Measurements from ENCODE around the gene MAG. TPM values are rescaled to one million over a fixed set of nuclear protein-coding genes. Genes with fewer than 3 reads are reported as not detected.
A peak's percentile ranks its signal among the peaks of the same experiment; 100 is the strongest.

The MAG gene
- total RNA-seq, 4 donors from 2014 or later: 0.10 TPM; not detected in 3

- intact Hi-C loops (cut with DNase I; ENCODE audit: low total_unique reads): loop anchor here (10.0 kb wide), 1 partner anchor 121 kb away; the partner anchor contains the start of gene FXYD7
- TF ChIP-seq, protein P1, sequence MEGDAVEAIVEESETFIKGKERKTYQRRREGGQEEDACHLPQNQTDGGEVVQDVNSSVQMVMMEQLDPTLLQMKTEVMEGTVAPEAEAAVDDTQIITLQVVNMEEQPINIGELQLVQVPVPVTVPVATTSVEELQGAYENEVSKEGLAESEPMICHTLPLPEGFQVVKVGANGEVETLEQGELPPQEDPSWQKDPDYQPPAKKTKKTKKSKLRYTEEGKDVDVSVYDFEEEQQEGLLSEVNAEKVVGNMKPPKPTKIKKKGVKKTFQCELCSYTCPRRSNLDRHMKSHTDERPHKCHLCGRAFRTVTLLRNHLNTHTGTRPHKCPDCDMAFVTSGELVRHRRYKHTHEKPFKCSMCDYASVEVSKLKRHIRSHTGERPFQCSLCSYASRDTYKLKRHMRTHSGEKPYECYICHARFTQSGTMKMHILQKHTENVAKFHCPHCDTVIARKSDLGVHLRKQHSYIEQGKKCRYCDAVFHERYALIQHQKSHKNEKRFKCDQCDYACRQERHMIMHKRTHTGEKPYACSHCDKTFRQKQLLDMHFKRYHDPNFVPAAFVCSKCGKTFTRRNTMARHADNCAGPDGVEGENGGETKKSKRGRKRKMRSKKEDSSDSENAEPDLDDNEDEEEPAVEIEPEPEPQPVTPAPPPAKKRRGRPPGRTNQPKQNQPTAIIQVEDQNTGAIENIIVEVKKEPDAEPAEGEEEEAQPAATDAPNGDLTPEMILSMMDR (IDR thresholded peaks at IDR 0.05): no peak
- TF ChIP-seq POLR2A (IDR thresholded peaks at IDR 0.05): no peak
- peak in 1 of 2 donors; percentile 88 for DNase-seq (ENCODE audit: low spot score in 2 of 2)
- whole genome bisulfite sequencing, 2 donors: 24 to 43% methylated on average over 6 of the region's 6 CpGs
- H3K4me3 ChIP-seq (ENCODE audit: low read depth, poor library complexity, severe bottlenecking): no peak overlapping the region
Observed at GRCh38 chr19:35265126-35265899, 26.6 kb upstream of the MAG start.

GRCh38 chr19:35265900-35266519 is 26.0 kb upstream of the MAG start:
- peak in 1 of 2 donors; percentile 86 for DNase-seq (ENCODE audit: low spot score in 2 of 2)
- intact Hi-C loops (cut with DNase I; ENCODE audit: low total_unique reads): loop anchor here (10.0 kb wide), 1 partner anchor 121 kb away; the partner anchor contains the start of gene FXYD7
- H3K4me3 ChIP-seq (ENCODE audit: low read depth, poor library complexity, severe bottlenecking): no peak overlapping the region
- TF ChIP-seq POLR2A (IDR thresholded peaks at IDR 0.05): no peak
- TF ChIP-seq, protein P1 (IDR thresholded peaks at IDR 0.05): no peak
- WGBS, 2 donors: 65 to 73% methylated on average over 10 of the region's 10 CpGs

DNA sequence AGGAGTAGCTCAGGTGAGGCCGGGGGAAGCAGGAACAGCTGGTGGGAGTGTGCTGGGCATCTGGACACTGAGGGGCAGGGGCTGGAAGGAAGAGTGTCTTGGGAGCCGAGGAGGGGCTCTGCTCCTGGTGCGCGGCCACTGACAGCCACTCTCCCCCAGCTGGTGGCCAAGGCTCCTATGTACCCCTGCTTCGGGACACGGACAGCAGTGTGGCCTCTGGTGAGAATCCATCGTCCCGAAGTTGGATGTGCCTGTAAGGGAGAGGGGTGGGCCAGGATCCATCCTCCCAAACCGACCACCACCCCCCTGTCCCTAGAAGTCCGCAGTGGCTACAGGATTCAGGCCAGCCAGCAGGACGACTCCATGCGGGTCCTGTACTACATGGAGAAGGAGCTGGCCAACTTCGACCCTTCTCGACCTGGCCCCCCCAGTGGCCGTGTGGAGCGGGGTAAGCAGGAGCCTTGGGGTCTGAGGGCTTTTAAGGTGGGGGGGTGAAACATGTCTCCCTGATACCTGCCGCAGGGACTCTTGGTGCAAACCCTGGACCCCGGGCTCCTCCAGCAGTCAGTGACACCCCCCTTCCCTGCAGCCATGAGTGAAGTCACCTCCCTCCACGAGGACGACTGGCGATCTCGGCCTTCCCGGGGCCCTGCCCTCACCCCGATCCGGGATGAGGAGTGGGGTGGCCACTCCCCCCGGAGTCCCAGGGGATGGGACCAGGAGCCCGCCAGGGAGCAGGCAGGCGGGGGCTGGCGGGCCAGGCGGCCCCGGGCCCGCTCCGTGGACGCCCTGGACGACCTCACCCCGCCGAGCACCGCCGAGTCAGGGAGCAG is 25.2 kb upstream of the MAG start:
- DNase-seq (ENCODE audit: low spot score in 2 of 2): peak in 1 of 2 donors; percentile 89
- intact Hi-C loops (cut with DNase I; ENCODE audit: low total_unique reads): loop anchor here (10.0 kb wide), 1 partner anchor 122 kb away; the partner anchor contains the start of gene FXYD7

GRCh38 chr19:35267353-35267817 is 24.6 kb upstream of the MAG start:
- peak; percentile 57 to 91 for DNase-seq (ENCODE audit: low spot score in 2 of 2)
- WGBS, 2 donors: 0 to 1% methylated on average over 17 to 19 of the region's 40 CpGs
- TF ChIP-seq, protein P1 (IDR thresholded peaks at IDR 0.05): no peak
- no peak for TF ChIP-seq POLR2A (IDR thresholded peaks at IDR 0.05)
- peak overlapping the region; percentile 58 for H3K4me3 ChIP-seq (ENCODE audit: low read depth, poor library complexity, severe bottlenecking)
- intact Hi-C loops (cut with DNase I; ENCODE audit: low total_unique reads): loop anchor here (10.0 kb wide), 1 partner anchor 123 kb away; the partner anchor contains the start of gene FXYD7

More for the DNA sequence above, 25.2 kb upstream of the MAG start:
- H3K4me3 ChIP-seq (ENCODE audit: low read depth, poor library complexity, severe bottlenecking): no peak overlapping the region
- 33 to 56% methylated on average over 21 to 32 of the region's 39 CpGs for WGBS, 2 donors
- TF ChIP-seq, protein P1 (IDR thresholded peaks at IDR 0.05): no peak
- TF ChIP-seq POLR2A (IDR thresholded peaks at IDR 0.05): no peak

- intact Hi-C loops (cut with DNase I; ENCODE audit: low total_unique reads): loop anchor here (10.0 kb wide), 1 partner anchor 123 kb away; the partner anchor contains the start of gene FXYD7
- DNase-seq (ENCODE audit: low spot score in 2 of 2): peak; percentile 50 to 93
- WGBS, 2 donors: 0% methylated on average over 14 to 23 of the region's 100 CpGs
- peak overlapping the region; percentile 61 for H3K4me3 ChIP-seq (ENCODE audit: low read depth, poor library complexity, severe bottlenecking)
- TF ChIP-seq, protein P1 (IDR thresholded peaks at IDR 0.05): no peak
- TF ChIP-seq POLR2A (IDR thresholded peaks at IDR 0.05): no peak
Observed at GRCh38 chr19:35267818-35268535, 24.0 kb upstream of the MAG start.
